ENCODE results near the gene DYSF. TPM values are rescaled to one million over a fixed set of nuclear protein-coding genes. Genes with fewer than 3 reads are reported as not detected.

The DYSF gene
- total RNA-seq, 1 donor from 2014 or later: 82.8 TPM

- peak; percentile 77 for DNase-seq (ENCODE audit: low spot score)
- intact Hi-C loops (cut with DNase I): loop anchor here (10.0 kb wide), 1 partner anchor 129 kb away; no protein-coding TSS in a partner anchor
Measured at GRCh38 chr2:71603311-71603811, 150.0 kb downstream of the DYSF start.

- intact Hi-C loops (cut with DNase I): loop anchor here (10.0 kb wide), 1 partner anchor 129 kb away; no protein-coding TSS in a partner anchor
- DNase-seq (ENCODE audit: low spot score): peak; percentile 67
Measured at GRCh38 chr2:71603851-71604725, 150.7 kb downstream of the DYSF start.

- intact Hi-C loops (cut with DNase I): loop anchor here (5.0 to 10.0 kb wide), 2 partner anchors 57 to 130 kb away; no protein-coding TSS in a partner anchor
Measured at GRCh38 chr2:71604726-71605120, 151.4 kb downstream of the DYSF start.

GRCh38 chr2:71605173-71605641, 151.8 kb downstream of the DYSF start:
- intact Hi-C loops (cut with DNase I): loop anchor here (5.0 to 10.0 kb wide), 2 partner anchors 58 to 130 kb away; no protein-coding TSS in a partner anchor
- peak; percentile 59 for DNase-seq (ENCODE audit: low spot score)

More at GRCh38 chr2:71604726-71605120, 151.4 kb downstream of the DYSF start:
- DNase-seq (ENCODE audit: low spot score): peak; percentile 63

GRCh38 chr2:71605781-71606241, 152.4 kb downstream of the DYSF start:
- peak; percentile 68 for DNase-seq (ENCODE audit: low spot score)
- intact Hi-C loops (cut with DNase I): loop anchor here (5.0 to 10.0 kb wide), 2 partner anchors 59 to 131 kb away; no protein-coding TSS in a partner anchor

- intact Hi-C loops (cut with DNase I): loop anchor here (5.0 to 10.0 kb wide), 2 partner anchors 59 to 131 kb away; no protein-coding TSS in a partner anchor
- no peak for DNase-seq (ENCODE audit: low spot score)
Measured at GRCh38 chr2:71606244-71606643, 152.9 kb downstream of the DYSF start.

- peak; percentile 44 for DNase-seq (ENCODE audit: low spot score)
- intact Hi-C loops (cut with DNase I): loop anchor here (5.0 to 10.0 kb wide), 2 partner anchors 60 to 133 kb away; no protein-coding TSS in a partner anchor
Measured at GRCh38 chr2:71607151-71607889, 154.0 kb downstream of the DYSF start.

DNA sequence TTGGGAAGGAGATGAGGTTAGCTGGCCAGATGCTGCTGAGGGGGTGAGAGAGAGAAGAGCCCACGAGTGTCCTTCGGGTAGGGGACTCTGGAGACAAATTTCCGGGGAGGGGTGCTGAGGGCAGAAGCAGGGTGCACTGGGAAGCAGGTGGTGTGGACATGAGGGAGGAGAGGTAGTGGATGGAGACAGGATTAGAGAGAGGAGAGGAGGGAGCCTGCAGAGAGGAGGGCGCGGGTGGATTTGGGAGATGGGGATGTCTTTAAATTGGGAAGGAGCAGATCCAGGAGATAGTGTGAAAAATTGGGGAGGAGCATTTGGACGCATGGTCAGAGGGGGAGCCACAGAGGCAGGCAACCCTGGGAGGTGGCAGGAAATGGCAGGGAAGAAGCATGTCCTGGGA, 154.7 kb downstream of the DYSF start:
- intact Hi-C loops (cut with DNase I): loop anchor here (5.0 to 10.0 kb wide), 2 partner anchors 61 to 133 kb away; no protein-coding TSS in a partner anchor
- DNase-seq (ENCODE audit: low spot score): no peak

DNA sequence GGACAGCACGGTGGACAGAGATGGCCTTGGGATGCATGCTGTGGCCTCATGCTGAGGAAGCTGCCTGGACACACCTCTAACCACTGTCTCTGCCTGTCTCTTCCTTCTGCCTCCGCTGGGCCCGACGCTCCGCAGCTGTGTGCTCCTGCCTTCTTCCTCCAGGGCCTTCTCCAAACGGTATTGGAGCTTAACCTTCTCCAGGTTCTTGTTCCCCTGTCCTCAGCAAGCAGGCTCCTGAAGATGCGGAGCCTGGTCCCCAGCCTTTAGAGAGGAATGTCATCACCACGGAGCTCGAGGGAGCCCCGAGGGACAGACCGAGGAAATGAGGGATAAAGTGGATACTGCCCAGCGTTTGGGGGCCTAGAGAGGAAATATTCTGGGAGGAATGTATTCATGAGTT, 155.1 kb downstream of the DYSF start:
- peak; percentile 51 for DNase-seq (ENCODE audit: low spot score)
- intact Hi-C loops (cut with DNase I): loop anchor here (5.0 to 10.0 kb wide), 2 partner anchors 61 to 134 kb away; no protein-coding TSS in a partner anchor

- intact Hi-C loops (cut with DNase I): loop anchor here (5.0 to 10.0 kb wide), 2 partner anchors 62 to 134 kb away; no protein-coding TSS in a partner anchor
- DNase-seq (ENCODE audit: low spot score): peak; percentile 72
Measured at GRCh38 chr2:71609029-71609428, 155.7 kb downstream of the DYSF start.

GRCh38 chr2:71609441-71609840, 156.1 kb downstream of the DYSF start:
- DNase-seq (ENCODE audit: low spot score): peak; percentile 5
- intact Hi-C loops (cut with DNase I): loop anchor here (5.0 to 10.0 kb wide), 2 partner anchors 62 to 135 kb away; no protein-coding TSS in a partner anchor

DNA sequence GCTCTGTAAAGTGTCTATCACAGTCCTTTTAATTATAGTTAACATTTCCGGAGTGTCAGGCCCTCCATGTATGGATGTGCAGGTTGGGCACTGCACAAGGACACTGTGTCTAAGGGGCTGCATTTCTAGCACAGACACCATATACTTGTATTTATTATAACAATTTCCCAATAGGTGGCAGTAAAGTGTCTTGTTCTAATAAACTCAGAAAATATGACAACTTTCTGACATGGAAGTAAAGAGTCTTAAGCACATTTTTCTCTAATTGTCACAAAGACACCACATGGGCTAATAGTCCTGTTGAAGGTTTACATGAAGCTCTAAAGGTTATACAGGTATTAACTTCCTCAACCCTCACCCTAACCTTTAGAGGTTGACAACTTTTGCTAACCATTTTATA, 156.6 kb downstream of the DYSF start:
- DNase-seq (ENCODE audit: low spot score): no peak
- intact Hi-C loops (cut with DNase I): loop anchor here (2.0 to 10.0 kb wide), 4 partner anchors 63 to 532 kb away; no protein-coding TSS in a partner anchor

- peak; percentile 29 for DNase-seq (ENCODE audit: low spot score)
- intact Hi-C loops (cut with DNase I): loop anchor here (2.0 to 5.0 kb wide), 2 partner anchors 190 to 532 kb away; no protein-coding TSS in a partner anchor
Measured at GRCh38 chr2:71610671-71611070, 157.3 kb downstream of the DYSF start.

DNA sequence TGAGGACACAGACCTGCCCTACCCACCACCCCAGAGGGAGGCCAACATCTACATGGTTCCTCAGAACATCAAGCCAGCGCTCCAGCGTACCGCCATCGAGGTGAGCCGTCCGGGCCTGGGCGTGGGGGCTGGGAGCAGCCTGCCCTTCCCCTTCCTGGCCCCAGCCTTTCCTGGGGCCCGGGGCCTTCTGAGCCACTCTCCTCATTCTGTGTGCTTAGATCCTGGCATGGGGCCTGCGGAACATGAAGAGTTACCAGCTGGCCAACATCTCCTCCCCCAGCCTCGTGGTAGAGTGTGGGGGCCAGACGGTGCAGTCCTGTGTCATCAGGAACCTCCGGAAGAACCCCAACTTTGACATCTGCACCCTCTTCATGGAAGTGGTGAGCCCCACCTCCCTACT, 157.9 kb downstream of the DYSF start:
- intact Hi-C loops (cut with DNase I): loop anchor here (2.0 to 5.0 kb wide), 2 partner anchors 190 to 531 kb away; no protein-coding TSS in a partner anchor
- peak; percentile 10 for DNase-seq (ENCODE audit: low spot score)

DNA sequence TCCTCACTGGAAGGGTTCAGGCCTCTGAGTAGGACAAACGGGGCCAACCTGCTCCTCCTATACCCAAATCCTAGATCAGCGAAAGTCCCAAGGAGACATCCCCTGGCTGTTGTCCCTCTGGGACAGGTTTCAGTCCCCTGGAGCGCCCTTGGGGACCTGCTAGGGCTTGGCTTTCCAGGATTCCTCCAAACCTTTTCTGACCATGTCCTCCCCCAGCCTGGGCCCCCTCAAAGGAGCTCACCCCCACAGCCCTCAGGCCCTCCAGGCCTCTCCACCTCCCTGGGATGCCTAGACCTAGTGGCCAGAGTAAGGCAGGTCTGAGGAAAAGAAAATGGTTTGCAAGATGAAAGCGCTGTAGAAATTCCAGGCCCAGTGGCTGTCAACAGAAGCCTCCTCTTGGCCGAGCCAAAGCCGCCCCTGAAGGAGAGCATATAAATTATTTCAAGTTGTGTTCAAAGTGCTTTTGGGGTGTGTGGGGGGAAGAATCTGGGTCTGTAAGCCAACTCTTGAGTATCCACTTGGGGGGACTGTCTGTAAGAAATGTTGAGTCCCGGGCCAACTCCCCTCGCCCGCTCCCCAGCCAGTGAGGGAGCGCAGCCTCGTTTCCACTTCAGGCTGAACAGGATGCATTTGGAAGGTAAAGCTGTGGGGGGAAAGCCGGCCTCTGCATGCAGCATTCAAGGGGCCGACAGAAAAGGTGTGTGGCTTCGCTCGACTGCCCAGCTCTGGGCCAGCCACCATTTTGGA, 158.6 kb downstream of the DYSF start:
- intact Hi-C loops (cut with DNase I): loop anchor here (2.0 to 5.0 kb wide), 2 partner anchors 189 to 530 kb away; no protein-coding TSS in a partner anchor
- peak; percentile 46 for DNase-seq (ENCODE audit: low spot score)

DNA sequence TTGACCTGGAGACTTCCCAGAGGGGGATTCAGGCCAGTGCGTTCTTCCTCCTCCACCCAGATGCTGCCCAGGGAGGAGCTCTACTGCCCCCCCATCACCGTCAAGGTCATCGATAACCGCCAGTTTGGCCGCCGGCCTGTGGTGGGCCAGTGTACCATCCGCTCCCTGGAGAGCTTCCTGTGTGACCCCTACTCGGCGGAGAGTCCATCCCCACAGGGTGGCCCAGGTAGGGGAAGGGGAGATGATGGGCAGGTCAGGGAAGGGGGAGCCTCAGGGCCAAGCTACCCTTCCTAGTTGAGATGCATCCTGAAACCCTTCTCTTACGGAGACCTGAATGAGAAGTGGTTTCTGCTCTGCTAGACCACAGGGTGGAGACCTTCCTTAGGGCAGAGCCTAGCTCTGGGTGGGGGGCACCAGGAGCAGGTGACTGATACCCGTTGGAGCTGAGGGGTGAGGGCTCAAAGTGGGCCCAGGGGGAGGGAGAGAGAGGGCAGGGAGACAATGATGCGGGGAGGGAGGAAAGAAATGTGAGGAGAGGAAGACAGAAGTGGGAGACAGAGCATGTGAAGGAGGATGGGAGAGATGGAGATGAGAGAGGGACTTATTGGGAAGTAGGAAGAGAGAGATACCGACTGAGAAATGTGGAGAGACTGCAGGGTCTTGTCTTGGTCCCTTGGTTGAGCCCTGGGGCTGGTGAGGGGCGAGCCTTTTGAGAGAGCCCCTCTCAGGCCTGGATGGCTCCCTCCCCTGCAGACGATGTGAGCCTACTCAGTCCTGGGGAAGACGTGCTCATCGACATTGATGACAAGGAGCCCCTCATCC, 159.4 kb downstream of the DYSF start:
- DNase-seq (ENCODE audit: low spot score): peak; percentile 33
- intact Hi-C loops (cut with DNase I): loop anchor here (5.0 kb wide), 1 partner anchor 530 kb away; no protein-coding TSS in a partner anchor

GRCh38 chr2:71613403-71613952, 160.1 kb downstream of the DYSF start:
- DNase-seq (ENCODE audit: low spot score): peak; percentile 7
- intact Hi-C loops (cut with DNase I): loop anchor here (5.0 kb wide), 1 partner anchor 529 kb away; no protein-coding TSS in a partner anchor

Data from cardiac septum (tissue), 1 donor.